Bronchial epithelial cell (primary cell): ENCODE results near the gene USE1. TPM values are rescaled to one million over a fixed set of nuclear protein-coding genes. Genes with fewer than 3 reads are reported as not detected.

Source experiments
- DNase-seq: peaks from one replicate; pipeline ENCODE4 v3.0.0-alpha.2; 2010; ENCODE audit warnings: low read depth
- FAIRE-seq: peaks from 2 replicates; lab custom pipeline; 2011; peaks lifted over from hg19 to GRCh38; lab: Jason Lieb, UNC
- H3K27me3 ChIP-seq: 2 replicates; pipeline ENCODE4 v1.5.1; 2011; ENCODE audit warnings: low read length; ENCODE audit not compliant: control insufficient read depth, insufficient read depth
- H3K36me3 ChIP-seq: 2 replicates; pipeline ENCODE4 v1.5.1; 2011; ENCODE audit warnings: low read length; ENCODE audit not compliant: control insufficient read depth, insufficient read depth
- H3K4me3 ChIP-seq: 2 replicates; pipeline ENCODE4 v1.5.1; 2011; ENCODE audit warnings: mild to moderate bottlenecking, low read depth, low read length, control low read depth
- CTCF ChIP-seq: IDR thresholded peaks from 2 replicates; pipeline ENCODE4 v1.5.1; 2011; ENCODE audit warnings: mild to moderate bottlenecking, moderate library complexity, low read length, control low read depth, inconsistent platforms; ENCODE audit not compliant: insufficient read depth, severe bottlenecking
- total RNA-seq: library from RNA; depleted of rRNA; stranded (reverse); fragments of >200 nt; gene quantifications from 2 replicates; pipeline ENCODE4 v1.2.1, GENCODE V29; 2014

Gene USE1
- total RNA-seq, 1 donor from 2014 or later = 11.8 TPM

GRCh38 chr19:17197666-17198065 lies 17.5 kb upstream of the USE1 start:
- Histone ChIP-seq H3K36me3 (peaks cover 36% of the 10 kb centered on the region), H3K4me3 (no peak overlapping the region), H3K27me3 (no peaks in the 10 kb centered on the region)
- FAIRE-seq = no peak
- TF ChIP-seq CTCF = no peak
- no peak for DNase-seq

- FAIRE-seq (no peak), DNase-seq (no peak)
- TF ChIP-seq CTCF = no peak
- no peak overlapping the region for H3K4me3 ChIP-seq
- H3K36me3 ChIP-seq = peaks cover 25% of the 10 kb centered on the region
- H3K27me3 ChIP-seq = no peaks in the 10 kb centered on the region
Observed at GRCh38 chr19:17200408-17201079, 14.6 kb upstream of the USE1 start.

GRCh38 chr19:17202249-17202648 lies 12.9 kb upstream of the USE1 start:
- H3K27me3 ChIP-seq = no peaks in the 10 kb centered on the region
- DNase-seq = peak; percentile 46
- peak; percentile 96 for FAIRE-seq
- peaks cover 28% of the 10 kb centered on the region for H3K36me3 ChIP-seq
- no peak for TF ChIP-seq CTCF
- H3K4me3 ChIP-seq = no peak overlapping the region

GRCh38 chr19:17202713-17203112 lies 12.4 kb upstream of the USE1 start:
- H3K27me3 ChIP-seq = no peaks in the 10 kb centered on the region
- no peak for TF ChIP-seq CTCF
- DNase-seq (no peak), FAIRE-seq (no peak)
- H3K36me3 ChIP-seq = peaks cover 26% of the 10 kb centered on the region
- no peak overlapping the region for H3K4me3 ChIP-seq

- peak; percentile 87 for TF ChIP-seq CTCF
- Histone ChIP-seq H3K36me3 (peaks cover 28% of the 10 kb centered on the region), H3K27me3 (no peaks in the 10 kb centered on the region), H3K4me3 (no peak overlapping the region)
- DNase-seq = peak; percentile 35
- FAIRE-seq = no peak
Observed at GRCh38 chr19:17205237-17206140, 9.7 kb upstream of the USE1 start.
